WTC11 (cell line): ENCODE measurements around the gene SST.

Experiments used
- ATF1 ChIP-seq: sonication (generic); formaldehyde crosslinking; IDR thresholded peaks from 2 replicates; pipeline ENCODE4 v1.8.1; 2023; ENCODE audit warnings: mild to moderate bottlenecking, moderate library complexity, missing genetic modification reagents
- ATF6 ChIP-seq: sonication (generic); formaldehyde crosslinking; IDR thresholded peaks from 2 replicates; pipeline ENCODE4 v1.8.1; 2023; ENCODE audit warnings: mild to moderate bottlenecking, missing genetic modification reagents
- CTCF ChIP-seq: fragments of 200-600 bp; IDR thresholded peaks from 2 replicates; pipeline ENCODE4 v1.8.0; 2022; ENCODE audit warnings: antibody characterized with exemption
- E2F1 ChIP-seq: sonication (generic); formaldehyde crosslinking; IDR thresholded peaks from 2 replicates; pipeline ENCODE4 v1.8.0; 2022; ENCODE audit warnings: mild to moderate bottlenecking, missing genetic modification reagents
- FOXJ3 ChIP-seq: sonication (generic); formaldehyde crosslinking; IDR thresholded peaks from 2 replicates; pipeline ENCODE4 v1.9.0; 2021; ENCODE audit warnings: missing genetic modification reagents, mild to moderate bottlenecking, borderline replicate concordance
- MAX ChIP-seq: sonication (generic); formaldehyde crosslinking; IDR thresholded peaks from 2 replicates; pipeline ENCODE4 v1.8.0; 2022; ENCODE audit warnings: mild to moderate bottlenecking, missing genetic modification reagents
- USF1 ChIP-seq: sonication (generic); formaldehyde crosslinking; IDR thresholded peaks from 2 replicates; pipeline ENCODE4 v1.8.0; 2022; ENCODE audit warnings: mild to moderate bottlenecking, missing genetic modification reagents

GRCh38 chr3:187642861-187643260, 27.3 kb downstream of the SST start:
- no peak for TF ChIP-seq CTCF
- TF ChIP-seq ATF1 (CRISPR knock-in tag): no peak
- no peak for TF ChIP-seq USF1
- no peak for TF ChIP-seq FOXJ3 (CRISPR knock-in tag)
- no peak for TF ChIP-seq E2F1 (CRISPR knock-in tag)
- no peak for TF ChIP-seq MAX (CRISPR knock-in tag)
- TF ChIP-seq ATF6: no peak
